Smooth muscle cell (in vitro differentiated cells): ENCODE results near the gene CREG1. TPM values are rescaled to one million over a fixed set of nuclear protein-coding genes. Genes with fewer than 3 reads are reported as not detected.

ENCODE experiments used
- DNase-seq: peaks from one replicate; lab custom pipeline; 2025; ENCODE audit not compliant: unreplicated experiment; lab: John Stamatoyannopoulos, UW
- H2AFZ ChIP-seq: fragments of 200-600 bp; sonication (generic); 2 replicates; pipeline ENCODE4 v1.6.0; 2016; ENCODE audit warnings: antibody characterized with exemption, low read depth, mild to moderate bottlenecking
- H3F3A ChIP-seq: fragments of 200-600 bp; sonication (generic); 2 replicates; pipeline ENCODE4 v1.6.0; 2017; ENCODE audit warnings: antibody characterized with exemption, low read depth
- H3K27ac ChIP-seq: fragments of 200-600 bp; sonication (generic); 2 replicates; pipeline ENCODE4 v1.5.1; 2016; ENCODE audit warnings: low read depth, mild to moderate bottlenecking
- H3K27me3 ChIP-seq: fragments of 200-600 bp; sonication (generic); 2 replicates; pipeline ENCODE4 v1.6.1; 2016; ENCODE audit warnings: low read depth, mild to moderate bottlenecking
- H3K36me3 ChIP-seq: fragments of 200-600 bp; sonication (generic); 2 replicates; pipeline ENCODE4 v1.5.1; 2016; ENCODE audit warnings: low read depth
- H3K4me1 ChIP-seq: fragments of 200-600 bp; sonication (generic); 2 replicates; pipeline ENCODE4 v1.5.1; 2016; ENCODE audit warnings: low read depth
- H3K4me2 ChIP-seq: fragments of 200-600 bp; sonication (generic); 2 replicates; pipeline ENCODE4 v1.6.0; 2016; ENCODE audit warnings: mild to moderate bottlenecking
- H3K4me3 ChIP-seq: fragments of 200-600 bp; sonication (generic); 2 replicates; pipeline ENCODE4 v1.5.1; 2016; ENCODE audit warnings: mild to moderate bottlenecking
- H3K79me2 ChIP-seq: fragments of 200-600 bp; sonication (generic); 2 replicates; pipeline ENCODE4 v1.6.0; 2016; ENCODE audit warnings: low read depth, mild to moderate bottlenecking
- H3K9ac ChIP-seq: fragments of 200-600 bp; sonication (generic); 2 replicates; pipeline ENCODE4 v1.6.0; 2016; ENCODE audit warnings: low read depth
- H3K9me3 ChIP-seq: fragments of 200-600 bp; sonication (generic); replicated peaks from 2 replicates; pipeline ENCODE4 v1.5.1; 2016; ENCODE audit warnings: low read depth
- H4K20me1 ChIP-seq: fragments of 200-600 bp; sonication (generic); 2 replicates; pipeline ENCODE4 v1.6.0; 2016; ENCODE audit warnings: low read depth
- CTCF ChIP-seq: fragments of 200-600 bp; sonication (generic); IDR thresholded peaks from 2 replicates; pipeline ENCODE4 v1.5.1; 2017; ENCODE audit warnings: borderline replicate concordance, mild to moderate bottlenecking, antibody characterized with exemption; ENCODE audit not compliant: insufficient read depth, poor library complexity, severe bottlenecking
- WGBS: methylation state at CpG from one replicate; pipeline ENCODE4 v1.1.7; 2016; ENCODE audit warnings: low lambda C conversion rate; 5-methylcytosine and 5-hydroxymethylcytosine counted together
- polyA plus RNA-seq: library from polyadenylated mRNA; unstranded; fragments of >200 nt; fragmentation: Nextera tagmentation; extraction: Ambion mirVana; gene quantifications from 2 replicates; pipeline ENCODE4 v1.2.1, GENCODE V29; 2016
- total RNA-seq: library from RNA; depleted of rRNA; stranded (reverse); fragments of >200 nt; gene quantifications from 2 replicates; pipeline ENCODE4 v1.2.3, GENCODE V29; 2014

CREG1 gene
- total and polyA plus RNA-seq, 2 experiments from 2014 or later = 43.1 to 80.0 TPM

DNA sequence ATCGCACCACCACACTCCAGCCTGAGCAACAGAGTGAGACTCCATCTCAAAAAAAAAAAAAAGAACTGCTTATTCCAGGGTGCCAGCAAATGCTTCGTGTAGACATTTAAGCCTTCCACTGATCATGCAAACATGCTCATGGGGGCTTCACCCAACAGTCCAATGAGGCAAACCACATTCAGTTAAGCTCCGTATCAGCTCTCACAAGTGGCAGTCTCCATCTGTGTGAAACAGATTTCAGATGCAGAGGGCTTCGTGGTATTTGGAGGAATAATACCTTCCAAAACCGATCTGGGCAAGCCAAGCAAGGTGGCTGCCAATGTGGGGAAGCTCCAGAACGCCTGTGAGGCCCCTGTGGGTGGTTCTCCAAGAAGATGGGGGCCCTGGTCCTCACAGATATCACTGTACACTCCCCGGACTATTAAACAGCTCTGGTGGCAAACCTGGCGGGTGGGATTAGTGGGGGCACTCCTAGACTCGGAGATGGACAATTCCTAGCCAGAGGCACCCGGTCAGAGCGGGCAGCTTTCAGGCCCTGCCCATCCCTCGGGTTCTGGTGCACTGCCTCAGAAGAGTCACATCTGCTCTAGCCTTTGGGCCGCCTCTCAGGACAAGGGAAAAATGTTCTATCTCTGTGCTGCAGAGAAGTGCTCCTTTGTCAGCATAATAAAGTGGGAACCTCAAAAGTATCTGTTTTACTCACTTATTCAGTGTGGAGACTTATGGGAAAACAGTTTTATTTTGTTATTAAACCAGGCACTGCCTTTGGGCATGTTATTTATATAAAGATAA, 10.2 kb downstream of the CREG1 start:
- no peak for TF ChIP-seq CTCF
- Histone ChIP-seq H3K79me2 (no peaks in the 10 kb centered on the region), H3K4me1 (peaks cover 2% of the 10 kb centered on the region), H3K27me3 (no peaks in the 10 kb centered on the region), H3K27ac (no peak overlapping the region), H4K20me1 (no peaks in the 10 kb centered on the region), H3K4me3 (no peak overlapping the region), H3F3A (no peaks in the 10 kb centered on the region), H3K36me3 (no peaks in the 10 kb centered on the region), H3K9ac (no peak overlapping the region), H3K4me2 (no peak overlapping the region), H2AFZ (no peak overlapping the region), H3K9me3 (no peaks in the 10 kb centered on the region)
- WGBS = 93% methylated on average over 13 of the region's 13 CpGs
- DNase-seq = no peak

- Histone ChIP-seq H3F3A (no peaks in the 10 kb centered on the region), H2AFZ (no peak overlapping the region), H3K9ac (no peak overlapping the region), H3K27me3 (no peaks in the 10 kb centered on the region), H3K4me2 (no peak overlapping the region), H3K4me3 (no peak overlapping the region), H3K79me2 (no peaks in the 10 kb centered on the region), H4K20me1 (no peaks in the 10 kb centered on the region), H3K27ac (no peak overlapping the region), H3K4me1 (no peaks in the 10 kb centered on the region), H3K9me3 (no peaks in the 10 kb centered on the region), H3K36me3 (no peaks in the 10 kb centered on the region)
- no peak for DNase-seq
- WGBS = 89% methylated on average over 12 of the region's 12 CpGs
- no peak for TF ChIP-seq CTCF
These were observed 11.2 kb downstream of the CREG1 start for GRCh38 chr1:167542109-167543032.

DNA sequence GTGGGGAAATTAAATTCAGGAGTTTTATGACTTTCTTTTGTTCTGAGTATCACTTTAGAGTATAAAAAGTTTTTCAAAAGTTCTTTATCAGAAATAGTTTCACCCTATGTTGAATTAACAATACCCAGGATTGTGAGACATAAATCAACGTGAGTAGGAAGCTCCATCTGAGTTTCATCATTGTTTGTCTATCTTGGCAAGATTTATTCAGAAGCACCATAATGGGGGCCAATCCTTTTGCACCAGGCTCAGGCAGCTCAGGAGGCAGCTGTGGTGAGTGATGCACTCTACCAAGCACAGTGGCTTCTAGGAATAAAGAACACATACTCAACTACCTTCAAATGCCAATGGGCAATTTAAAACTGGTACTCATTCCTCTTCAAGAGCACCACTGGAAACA, 12.0 kb downstream of the CREG1 start:
- H3K36me3 ChIP-seq = no peaks in the 10 kb centered on the region
- H3K4me2 ChIP-seq = no peak overlapping the region
- H3K27ac ChIP-seq = no peak overlapping the region
- H3K4me3 ChIP-seq = no peak overlapping the region
- H4K20me1 ChIP-seq = no peaks in the 10 kb centered on the region
- no peak overlapping the region for H2AFZ ChIP-seq
- DNase-seq = no peak
- H3K27me3 ChIP-seq = no peaks in the 10 kb centered on the region
- 0% methylated on average over 1 of the region's 1 CpG for WGBS
- no peak overlapping the region for H3K9ac ChIP-seq
- no peaks in the 10 kb centered on the region for H3K9me3 ChIP-seq
- no peak for TF ChIP-seq CTCF
- no peaks in the 10 kb centered on the region for H3F3A ChIP-seq
- H3K79me2 ChIP-seq = no peaks in the 10 kb centered on the region
- H3K4me1 ChIP-seq = no peaks in the 10 kb centered on the region
